H1 (cell line): ENCODE measurements around the gene CORO1C.

Experiments used
- CHD2 ChIP-seq: IDR thresholded peaks from 2 replicates; pipeline ENCODE4 v1.6.1; 2012; ENCODE audit warnings: low read length, improper control_type of control experiment
- CTCF ChIP-seq, 3 experiments: IDR thresholded peaks; 1 replicate in 2 of 3; 2 replicates in 1 of 3; pipeline versions ENCODE4 v1.5.1 to v1.6.1; 2011; ENCODE audit warnings: low read length in 3 of 3, mild to moderate bottlenecking in 3 of 3, inconsistent platforms in 2 of 3, low read depth in 1 of 3, moderate library complexity in 1 of 3; ENCODE audit not compliant: insufficient read depth in 1 of 3; ENCODE audit errors: control extremely low read depth in 1 of 3
- EZH2 ChIP-seq: fragments of 200-600 bp; sonication (generic); IDR thresholded peaks from 2 replicates; pipeline ENCODE4 v1.7.1; 2012; ENCODE audit warnings: low read depth, mild to moderate bottlenecking, moderate library complexity, low read length, inconsistent platforms; ENCODE audit not compliant: severe bottlenecking
- HDAC6 ChIP-seq: IDR thresholded peaks from one replicate; pipeline ENCODE4 v1.7.1; 2012; ENCODE audit warnings: low read depth, mild to moderate bottlenecking, inconsistent platforms, low read length, moderate library complexity
- POLR2A ChIP-seq, 2 experiments: IDR thresholded peaks; 1 replicate in 1 of 2; 2 replicates in 1 of 2; pipeline ENCODE4 v1.6.1; 2011; ENCODE audit warnings: low read depth in 2 of 2, low read length in 2 of 2, mild to moderate bottlenecking in 2 of 2; ENCODE audit errors: control extremely low read depth in 1 of 2
- POLR2AphosphoS5 ChIP-seq: IDR thresholded peaks from 2 replicates; pipeline ENCODE4 v1.6.1; 2011; ENCODE audit warnings: low read depth, low read length
- RFX5 ChIP-seq: IDR thresholded peaks from 2 replicates; pipeline ENCODE4 v1.6.1; 2011; ENCODE audit warnings: low read depth, low read length, improper control_type of control experiment, borderline replicate concordance
- SP1 ChIP-seq: IDR thresholded peaks from 2 replicates; pipeline ENCODE4 v1.6.1; 2011; ENCODE audit warnings: low read depth, low read length
- SUZ12 ChIP-seq: fragments of 200-600 bp; sonication (generic); IDR thresholded peaks from 2 replicates; pipeline ENCODE4 v1.6.1; 2012; ENCODE audit warnings: mild to moderate bottlenecking, inconsistent platforms, low read length, moderate library complexity, mixed read lengths
- USF2 ChIP-seq: IDR thresholded peaks from 2 replicates; pipeline ENCODE4 v1.6.1; 2011; ENCODE audit warnings: low read length, improper control_type of control experiment

- TF ChIP-seq CTCF (IDR thresholded peaks at IDR 0.05; ENCODE audit: control extremely low read depth in 1 of 3, insufficient read depth in 1 of 3, low read depth in 1 of 3, low read length in 3 of 3) (no peak), POLR2AphosphoS5 (no peak), SP1 (no peak), SUZ12 (no peak), CHD2 (no peak), USF2 (no peak), EZH2 (no peak), POLR2A (IDR thresholded peaks at IDR 0.05; ENCODE audit: control extremely low read depth in 1 of 2, low read depth in 2 of 2, low read length in 2 of 2) (no peak), HDAC6 (no peak), RFX5 (no peak)
Measured at GRCh38 chr12:108629824-108630476, 101.4 kb downstream of the CORO1C start.
